ENCODE measurements around the gene ZBTB46.
"Not testable (repeated sequence)": the region's sequence is repeated elsewhere in the genome, so short reads cannot be mapped to it uniquely, and the experiment has no call there.

ZBTB46 gene

DNA sequence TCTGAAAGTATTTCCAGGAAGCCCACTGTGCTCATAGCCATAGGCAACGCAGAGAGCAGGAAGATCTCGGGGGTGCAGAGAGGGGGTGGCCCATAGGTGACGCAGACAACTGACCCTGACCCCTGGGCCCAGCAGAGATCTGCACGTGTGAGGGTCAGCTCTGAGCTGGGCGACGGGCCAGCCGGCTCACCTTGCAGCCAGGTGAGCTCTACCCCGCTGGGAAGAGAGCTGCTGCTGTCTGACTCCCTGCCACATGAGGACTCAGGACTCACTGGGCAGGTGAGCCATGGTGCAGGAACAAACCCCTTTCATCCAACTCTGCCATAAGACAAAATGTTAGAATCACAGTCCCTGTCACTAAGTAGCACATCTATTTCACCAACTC lies 19.6 kb downstream of the ZBTB46 start:
- no peak for DNase-seq

DNA sequence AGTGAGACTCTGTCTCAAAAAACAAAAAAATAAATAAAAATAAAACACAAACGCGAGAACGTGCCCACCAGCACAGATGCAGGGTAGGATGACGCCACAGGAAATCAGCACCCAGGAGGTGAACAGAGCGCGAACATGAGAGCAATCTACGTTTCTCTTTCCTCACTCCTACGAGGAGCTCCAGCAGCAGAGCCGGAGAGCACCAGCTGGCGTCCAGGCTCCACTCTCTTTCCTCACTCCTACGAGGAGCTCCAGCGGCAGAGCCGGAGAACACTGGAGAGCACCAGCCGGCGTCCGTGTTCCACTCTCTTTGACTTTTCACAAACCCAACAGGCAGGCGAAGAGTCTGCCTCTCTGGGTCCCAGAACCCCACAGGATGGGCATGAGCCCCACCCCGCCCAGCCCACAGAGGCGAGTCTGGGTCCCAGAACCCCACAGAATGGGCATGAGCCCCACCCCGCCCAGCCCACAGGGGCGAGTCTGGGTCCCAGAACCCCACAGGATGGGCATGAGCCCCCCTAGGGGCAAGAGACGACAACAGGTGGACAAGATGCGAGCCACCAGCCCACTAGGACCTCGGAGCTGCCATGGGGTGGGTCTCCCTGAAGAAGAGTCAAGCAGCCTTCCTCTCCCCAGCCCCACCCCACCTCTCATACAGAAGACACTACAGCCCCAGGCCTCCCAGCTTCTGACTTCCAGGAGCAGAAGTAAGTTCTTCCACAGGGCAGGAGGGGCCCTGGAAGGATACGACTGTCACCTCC lies 20.2 kb downstream of the ZBTB46 start:
- DNase-seq, result no peak

DNA sequence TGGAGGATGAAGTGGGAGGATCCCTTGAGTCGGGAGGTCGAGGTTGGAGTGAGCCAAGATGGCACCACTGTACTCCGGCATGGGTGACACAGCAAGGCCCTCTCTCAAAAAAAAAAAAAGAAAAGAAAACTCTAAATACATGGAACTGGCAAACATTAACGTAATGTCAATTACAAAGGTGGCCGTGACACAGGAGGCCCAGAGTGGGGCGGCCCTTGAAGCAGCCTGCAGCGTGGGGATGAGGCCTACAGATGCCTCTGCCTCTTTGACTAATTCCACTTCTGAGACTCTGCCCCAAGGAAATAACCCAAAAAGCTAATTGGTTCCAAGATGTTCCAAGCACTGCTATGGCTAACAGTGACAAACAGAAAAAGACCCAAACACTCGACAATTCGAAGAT lies 21.2 kb downstream of the ZBTB46 start:
- no peak for DNase-seq

DNA sequence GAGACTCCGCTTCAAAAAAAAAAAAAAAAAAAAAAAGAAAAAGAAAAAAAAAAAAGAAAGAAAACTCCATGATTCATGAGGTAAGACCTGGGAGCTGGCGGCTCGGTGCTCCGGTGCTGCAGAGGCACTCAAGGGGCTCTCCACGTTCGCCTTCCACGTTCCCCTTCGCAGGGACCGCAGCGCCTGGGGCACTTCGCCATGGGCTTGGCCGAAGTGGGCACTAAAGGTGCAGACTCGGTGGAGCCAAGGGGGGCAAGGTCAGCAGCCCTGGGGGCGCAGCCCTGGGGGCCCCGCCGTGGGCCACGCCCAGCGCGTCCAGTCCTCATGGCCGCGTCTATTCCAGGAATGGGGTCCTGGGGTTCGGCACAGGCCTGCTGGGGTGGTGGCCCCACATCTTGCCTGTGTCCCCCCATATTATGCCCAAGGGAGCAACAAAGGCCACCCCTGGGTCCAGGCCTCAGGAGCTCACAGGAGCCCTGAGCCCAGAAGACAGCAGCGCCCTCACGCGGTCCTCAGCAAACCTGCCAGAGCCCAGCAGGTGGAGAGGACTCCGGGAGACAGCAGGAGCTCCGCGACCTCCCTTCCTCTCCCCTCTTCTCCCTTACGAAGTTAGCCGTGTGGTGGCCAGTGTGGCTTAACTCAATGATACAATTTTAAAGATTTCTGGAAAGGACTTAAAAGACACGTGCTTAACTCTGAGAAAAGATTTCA lies 21.9 kb downstream of the ZBTB46 start:
- DNase-seq, result no peak

DNA sequence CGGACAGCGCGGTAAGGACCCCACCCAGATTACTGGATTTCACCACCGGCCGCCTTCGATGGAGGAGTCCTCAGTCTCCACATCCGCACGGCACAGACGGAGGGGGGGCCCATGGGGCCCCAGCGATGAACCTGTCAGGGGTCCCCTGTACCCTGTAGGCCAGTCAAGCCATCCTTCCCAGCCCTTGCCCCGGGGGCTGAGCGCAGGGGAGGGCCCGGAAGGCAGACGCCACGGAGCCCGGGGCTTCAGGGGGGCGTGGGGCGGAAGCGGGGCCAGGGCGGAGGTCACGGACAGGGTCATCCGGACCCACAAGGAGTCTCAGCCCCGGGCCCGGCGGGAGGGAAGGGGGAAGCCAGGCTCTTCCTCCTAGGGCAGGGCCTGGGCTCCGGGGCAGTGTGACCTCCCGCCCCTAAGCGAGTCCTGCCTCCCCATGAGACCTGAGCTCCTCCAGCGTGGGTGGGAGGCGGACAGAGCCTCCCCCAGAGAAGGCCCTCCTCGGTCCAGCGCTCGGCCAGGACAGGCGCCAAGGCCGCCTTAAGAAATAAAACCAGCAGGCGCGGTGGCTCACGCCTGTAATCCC lies 22.8 kb downstream of the ZBTB46 start:
- no peak for DNase-seq

DNA sequence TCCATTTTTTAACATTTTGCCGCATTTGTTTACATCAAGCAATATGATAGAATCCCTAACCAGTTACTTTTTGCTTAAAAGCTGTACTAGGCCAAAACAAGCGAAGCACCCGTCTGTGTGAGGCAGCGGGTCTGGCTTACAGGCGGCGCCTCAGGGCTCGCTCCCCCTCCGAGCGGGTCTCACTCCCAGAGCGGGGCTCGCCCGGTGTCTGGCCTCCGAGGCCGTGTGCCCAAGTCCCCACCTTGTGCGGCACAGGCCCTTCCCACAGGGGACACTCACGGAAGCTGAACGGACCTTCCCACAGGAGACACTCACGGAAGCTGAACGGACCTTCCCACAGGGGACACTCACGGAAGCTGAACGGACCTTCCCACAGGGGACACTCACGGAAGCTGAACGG lies 23.4 kb downstream of the ZBTB46 start:
- DNase-seq, result no peak

DNA sequence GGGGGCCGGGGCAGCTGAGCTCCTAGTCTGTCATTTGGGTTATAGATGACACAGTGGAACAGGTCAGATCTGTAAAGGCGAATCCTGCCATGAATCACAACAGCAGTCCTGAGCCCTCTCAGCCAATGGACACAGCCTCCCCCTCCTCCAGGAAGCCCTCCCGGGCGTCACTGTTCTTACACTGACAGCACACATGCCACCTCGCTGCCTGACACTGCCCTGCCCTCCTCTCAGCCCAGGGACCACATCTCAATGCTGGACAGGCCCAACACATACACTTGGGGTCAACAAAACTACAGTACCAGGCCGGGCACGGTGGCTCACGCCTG lies 26.8 kb downstream of the ZBTB46 start:
- DNase-seq, result no peak

DNA sequence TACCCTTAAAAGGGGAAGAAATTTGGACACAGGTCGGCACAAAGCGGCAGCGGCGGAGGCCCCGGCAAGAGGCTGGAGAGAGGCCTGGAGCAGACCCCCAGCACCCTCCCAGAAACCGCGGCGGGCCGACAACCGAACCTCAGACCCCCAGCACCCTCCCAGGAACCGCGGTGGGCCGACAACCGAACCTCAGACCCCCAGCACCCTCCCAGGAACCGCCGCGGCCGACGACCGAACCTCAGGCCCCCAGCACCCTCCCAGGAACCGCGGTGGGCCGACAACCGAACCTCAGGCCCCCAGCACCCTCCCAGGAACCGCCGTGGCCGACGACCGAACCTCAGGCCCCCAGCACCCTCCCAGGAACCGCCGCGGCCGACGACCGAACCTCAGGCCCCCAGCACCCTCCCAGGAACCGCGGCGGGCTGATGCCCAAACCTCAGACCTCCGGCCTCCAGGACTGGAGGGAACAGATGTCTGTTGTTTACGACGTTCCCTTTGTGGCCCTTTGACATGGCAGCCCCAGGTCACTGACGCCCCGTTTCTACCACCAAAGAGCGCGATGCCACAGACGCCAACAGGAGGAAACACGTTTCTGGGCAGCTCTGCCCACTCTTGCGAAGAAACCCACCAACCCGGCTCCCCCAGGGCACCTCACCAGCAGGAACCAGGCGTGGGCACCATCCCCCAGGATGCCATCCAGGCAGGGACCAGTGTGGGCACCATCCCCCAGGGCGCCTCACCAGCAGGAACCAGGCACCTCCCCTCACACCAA lies 28.4 kb downstream of the ZBTB46 start:
- DNase-seq, result no peak

DNA sequence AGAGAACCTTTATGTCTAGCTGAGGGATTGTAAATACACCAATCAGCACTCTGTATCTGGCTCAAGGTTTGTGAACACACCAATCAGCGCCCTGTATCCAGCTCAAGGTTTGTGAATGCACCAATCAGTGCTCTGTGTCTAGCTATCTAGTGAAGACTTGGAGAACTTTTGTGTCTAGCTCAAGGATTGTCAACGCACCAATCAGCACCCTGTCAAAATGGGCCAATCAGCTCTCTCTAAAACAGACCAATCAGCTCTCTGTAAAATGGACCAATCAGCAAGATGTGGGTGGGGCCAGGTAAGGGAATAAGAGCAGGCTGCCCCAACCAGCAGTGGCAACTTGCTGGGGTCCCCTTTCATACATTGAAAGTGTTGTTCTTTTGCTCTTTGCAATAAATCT lies 29.9 kb downstream of the ZBTB46 start:
- not testable (repeated sequence) for DNase-seq

DNA sequence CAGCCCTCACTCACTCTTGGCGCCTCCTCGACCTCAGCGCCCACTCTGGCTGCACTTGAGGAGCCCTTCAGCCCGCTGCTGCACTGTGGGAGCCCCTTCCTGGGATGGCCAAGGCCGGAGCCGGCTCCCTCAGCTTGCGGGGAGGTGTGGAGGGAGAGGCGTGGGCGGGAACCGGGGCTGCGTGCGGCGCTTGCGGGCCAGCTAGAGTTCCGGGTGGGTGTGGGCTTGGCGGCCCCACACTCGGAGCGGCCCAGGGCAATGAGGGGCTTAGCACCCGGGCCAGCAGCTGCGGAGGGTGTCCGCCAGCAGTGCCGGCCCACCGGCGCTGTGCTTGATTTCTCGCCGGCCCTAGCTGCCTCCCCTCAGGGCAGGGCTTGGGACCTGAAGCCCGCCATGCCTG lies 30.7 kb downstream of the ZBTB46 start:
- not testable (repeated sequence) for DNase-seq

DNA sequence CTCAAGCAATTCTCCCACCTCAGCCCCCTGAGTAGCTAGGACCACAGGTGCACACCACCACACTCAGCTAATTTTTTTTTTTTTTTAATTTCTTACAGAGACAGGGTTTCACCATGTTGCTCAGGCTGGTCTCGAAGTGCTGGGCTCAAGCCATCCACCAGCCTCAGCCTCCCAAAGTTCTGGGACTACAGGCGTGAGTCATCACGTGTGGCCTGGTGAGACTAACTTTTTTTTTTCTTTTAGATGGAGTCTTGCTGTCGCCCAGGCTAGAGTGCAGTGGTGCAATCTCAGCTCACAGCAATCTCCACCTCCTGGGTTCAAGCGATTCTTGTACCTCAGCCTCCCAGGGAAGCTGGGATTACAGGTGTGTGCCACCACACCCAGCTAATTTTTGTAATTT lies 31.9 kb downstream of the ZBTB46 start:
- not testable (repeated sequence) for DNase-seq

DNA sequence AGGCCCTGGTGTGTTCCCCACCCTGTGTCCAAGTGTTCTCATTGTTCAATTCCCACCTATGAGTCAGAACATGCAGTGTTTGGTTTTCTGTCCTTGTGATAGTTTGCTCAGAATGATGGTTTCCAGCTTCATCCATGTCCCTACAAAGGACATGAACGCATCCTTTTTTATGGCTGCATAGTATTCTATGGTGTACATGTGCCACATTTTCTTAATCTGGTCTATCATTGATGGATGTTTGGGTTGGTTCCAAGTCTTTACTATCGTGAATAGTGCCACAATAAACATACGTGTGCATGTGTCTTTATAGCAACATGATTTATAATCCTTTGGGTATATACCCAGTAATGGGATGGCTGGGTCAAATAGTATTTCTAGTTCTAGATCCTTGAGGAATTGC lies 33.9 kb downstream of the ZBTB46 start:
- DNase-seq, result not testable (repeated sequence)

DNA sequence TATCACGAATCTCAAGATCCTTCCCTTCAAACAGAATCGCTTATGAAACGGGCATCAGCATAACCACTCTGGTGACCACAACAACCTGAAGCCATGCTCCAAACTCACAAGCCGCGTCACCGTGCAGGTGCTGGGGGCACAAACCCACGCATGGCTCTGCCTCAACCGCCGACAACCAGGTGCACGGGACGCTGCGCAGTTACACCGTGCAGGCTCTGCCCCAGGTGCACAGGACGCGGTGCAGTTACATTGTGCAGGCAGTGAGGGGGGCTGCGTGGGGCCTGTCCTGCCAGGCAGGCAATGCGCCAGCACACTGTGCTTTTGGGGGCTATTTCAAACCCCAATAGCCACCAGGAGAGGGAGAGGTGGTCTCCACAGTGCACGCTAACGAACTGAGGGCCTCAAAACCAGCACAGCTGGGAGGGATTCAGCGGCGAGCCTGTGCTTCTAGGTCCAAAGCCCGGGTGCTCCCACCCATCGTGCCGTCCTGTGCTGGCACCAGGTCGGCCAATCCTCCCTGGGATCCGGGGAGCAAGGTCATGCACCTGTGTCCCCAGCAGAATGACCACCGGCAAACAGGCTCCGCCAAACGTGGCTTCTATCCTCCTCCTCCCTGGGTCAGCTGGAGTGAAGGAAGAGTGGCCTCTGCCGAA lies 35.8 kb downstream of the ZBTB46 start:
- no peak for DNase-seq

DNA sequence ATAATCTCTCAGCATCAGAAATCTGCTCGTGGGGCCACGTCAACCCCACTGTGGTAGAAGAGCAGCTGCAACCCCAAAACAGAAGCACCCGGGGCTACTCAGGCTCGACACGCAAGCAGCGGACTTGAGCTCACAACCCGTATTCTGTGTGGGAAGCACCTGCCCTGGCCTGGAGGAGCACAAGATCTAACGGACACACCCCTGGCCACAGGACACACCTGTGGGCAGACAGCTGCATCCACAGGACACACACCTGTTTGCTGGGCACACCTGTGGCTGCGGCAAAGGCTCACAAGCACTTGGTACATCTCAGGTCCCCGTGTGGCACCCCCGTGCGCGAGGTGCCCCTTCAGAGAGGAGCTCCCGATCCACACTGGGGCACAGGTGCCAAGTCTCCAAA lies 36.5 kb downstream of the ZBTB46 start:
- no peak for DNase-seq

DNA sequence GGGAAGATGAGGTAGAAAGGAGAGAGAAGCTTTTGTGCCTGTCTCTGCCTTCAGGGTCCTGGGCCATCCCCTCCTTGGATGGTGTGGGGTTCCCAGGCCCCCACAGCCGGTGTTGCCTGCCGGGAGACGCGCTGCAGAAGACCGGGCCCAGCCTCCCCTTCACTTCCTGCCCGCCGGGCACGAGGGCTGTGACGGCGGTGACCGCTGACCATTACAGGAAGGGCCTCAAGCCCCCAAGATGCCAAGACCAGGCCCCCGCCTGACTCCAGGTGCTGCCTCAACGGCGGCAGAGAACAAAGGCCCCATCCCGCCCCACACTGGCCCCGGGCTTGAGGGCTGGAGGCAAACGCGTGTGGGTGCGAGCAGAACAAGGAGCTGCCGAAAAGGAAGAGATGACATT lies 38.2 kb downstream of the ZBTB46 start:
- no peak for DNase-seq

DNA sequence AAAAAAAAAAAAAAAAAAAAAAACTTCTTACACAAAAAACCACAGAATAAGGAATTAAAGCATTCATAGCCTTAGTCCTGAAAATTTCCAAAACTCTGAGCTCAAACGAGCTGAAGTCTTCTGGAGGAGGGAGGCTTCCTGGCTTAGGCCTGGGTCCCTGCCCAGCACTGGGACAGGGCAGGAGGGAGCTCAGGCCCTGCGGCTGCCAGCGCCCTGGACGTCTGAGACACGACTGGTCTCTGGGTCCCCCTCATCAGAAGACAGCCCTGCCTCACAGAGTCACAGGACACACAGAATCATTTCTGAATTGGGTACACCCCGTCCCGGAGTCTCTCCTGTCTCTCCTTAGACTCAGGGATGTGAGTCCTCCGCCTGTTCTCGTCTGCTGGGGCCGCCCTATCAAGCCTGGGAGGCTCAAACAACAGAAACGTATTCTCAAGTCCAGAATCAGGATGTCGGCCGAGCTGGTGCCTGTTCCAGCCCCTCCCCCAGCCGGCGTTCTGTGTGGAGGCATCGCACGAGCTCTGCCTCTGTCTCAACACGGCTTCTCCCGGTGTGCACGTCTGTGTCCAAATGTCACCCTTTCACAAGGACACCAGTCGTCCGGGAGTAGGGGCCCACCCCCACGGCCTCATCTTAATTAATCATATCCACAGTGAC lies 39.4 kb downstream of the ZBTB46 start:
- no peak for DNase-seq

DNA sequence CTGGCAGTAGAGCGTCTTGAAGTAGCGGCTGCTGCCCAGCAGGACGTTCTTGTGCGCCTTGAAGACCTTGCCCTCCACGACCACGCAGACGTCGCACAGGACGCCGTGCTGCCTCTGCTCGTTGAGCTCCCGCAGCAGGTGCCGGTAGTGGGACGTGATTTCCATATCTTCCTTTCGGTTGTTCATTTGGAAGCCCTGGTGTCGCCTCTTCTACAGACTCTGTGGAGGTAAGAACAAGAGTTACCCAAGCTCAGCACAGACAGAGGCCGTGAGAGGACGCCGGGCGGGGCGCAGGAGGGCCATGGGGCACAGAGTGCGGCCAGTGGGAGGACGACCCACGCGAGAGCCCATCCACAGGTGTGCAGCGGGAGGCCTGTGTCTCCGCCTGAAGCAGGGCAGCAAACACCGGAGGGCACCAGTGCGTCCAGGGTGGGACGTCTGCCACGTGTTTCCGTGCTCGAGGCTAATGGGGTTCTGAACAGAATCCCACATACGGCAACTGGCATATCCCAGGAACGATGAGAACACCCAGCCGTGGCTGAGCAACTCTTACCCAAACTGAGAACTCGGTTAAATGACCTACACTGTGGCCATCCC lies 40.4 kb downstream of the ZBTB46 start:
- no peak for DNase-seq

DNA sequence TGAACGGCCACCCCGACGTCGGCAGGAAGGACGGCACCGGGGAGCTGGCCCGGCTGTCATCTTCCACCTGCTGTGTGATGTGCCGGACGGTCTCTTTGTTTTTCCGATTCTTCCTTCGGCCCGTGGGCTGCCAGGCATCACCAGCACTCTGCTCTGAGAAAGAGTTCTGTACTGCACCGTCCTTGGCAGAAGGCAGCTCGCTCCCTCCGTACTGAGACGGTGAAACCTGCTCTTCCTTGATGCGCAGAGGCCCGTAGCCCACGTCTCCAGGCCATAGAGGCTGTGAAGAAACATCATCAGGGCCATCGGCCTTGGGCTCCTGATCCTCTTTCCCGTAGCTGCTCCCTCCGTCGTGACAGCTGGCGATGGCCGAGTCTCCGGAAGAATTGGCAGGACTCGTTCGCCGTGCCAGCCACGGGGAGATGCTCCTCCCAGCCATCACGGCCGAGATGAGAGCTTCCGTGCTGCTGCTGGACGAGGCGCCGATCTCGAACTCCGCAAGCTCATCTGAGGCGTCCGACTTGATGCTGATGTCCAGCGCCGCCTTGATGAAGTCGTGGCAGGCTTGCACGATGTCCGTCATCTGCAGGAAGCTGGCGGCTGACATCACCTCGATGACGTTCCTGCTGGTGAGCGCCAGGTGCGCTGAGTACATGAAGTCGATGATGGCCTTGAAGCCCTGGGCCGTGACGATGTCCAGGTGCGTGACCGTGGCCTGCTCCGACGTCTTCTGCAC lies 41.1 kb downstream of the ZBTB46 start:
- no peak for DNase-seq

DNA sequence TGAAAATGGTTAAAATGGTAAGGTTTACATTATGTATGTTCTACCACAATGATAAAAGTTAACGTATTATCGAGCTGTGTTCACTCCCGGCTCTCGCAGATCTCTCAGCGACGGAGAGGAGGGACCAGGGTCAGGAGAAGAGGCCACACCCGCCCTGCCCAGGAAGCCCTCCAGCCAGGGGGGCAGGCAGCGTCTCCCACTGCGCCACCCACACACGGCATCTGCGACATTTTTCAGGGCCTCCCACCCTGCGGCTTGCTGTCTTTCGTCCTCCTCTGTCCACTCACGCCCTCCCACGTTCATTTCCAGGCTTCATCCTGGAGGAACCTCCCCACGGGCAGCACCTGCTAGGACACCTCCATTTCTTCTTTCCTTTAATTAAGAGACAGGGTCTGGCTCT lies 43.3 kb downstream of the ZBTB46 start:
- no peak for DNase-seq

DNA sequence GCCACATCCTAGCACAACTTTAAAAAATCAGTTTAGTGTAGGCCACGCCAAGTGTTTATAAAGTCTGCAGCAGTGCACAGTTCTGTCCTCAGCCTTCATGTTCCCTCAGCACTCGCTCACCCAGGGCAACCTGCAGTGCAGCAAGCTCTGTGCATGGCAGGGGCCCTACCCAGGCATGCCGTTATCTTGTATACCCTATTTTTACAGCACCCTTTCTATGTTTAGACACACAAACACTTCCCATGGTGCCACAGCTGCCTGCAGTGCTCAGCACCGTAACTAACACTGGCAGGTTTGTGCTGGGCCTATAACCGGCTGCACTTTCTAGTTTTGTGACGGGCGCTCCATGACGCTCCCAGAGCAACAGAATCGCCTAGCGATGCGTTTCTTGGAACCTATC lies 43.8 kb downstream of the ZBTB46 start:
- no peak for DNase-seq

DNA sequence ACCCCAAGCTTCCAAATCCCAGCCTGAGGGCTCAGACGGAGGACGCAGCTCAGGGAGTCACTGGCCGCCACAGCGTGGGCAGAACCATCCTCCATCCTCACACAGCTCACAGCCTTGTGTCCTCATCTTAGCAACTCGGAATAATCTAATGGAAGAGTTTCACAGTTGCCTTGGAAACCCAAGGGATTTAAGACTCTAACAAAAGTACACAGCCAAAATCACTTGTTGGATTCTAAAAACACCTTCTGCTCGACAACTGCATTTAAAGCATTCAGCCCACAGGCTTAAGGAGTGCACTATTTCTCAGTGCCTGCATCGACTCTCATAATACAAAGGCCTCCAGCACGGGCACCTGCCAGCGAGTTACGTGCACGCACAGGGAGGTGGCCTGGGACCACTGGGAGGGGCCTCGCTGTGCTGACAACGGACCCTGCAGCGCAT lies 45.4 kb downstream of the ZBTB46 start:
- no peak for DNase-seq
